ENCODE results near the gene ITGB2. TPM values are rescaled to one million over a fixed set of nuclear protein-coding genes. Genes with fewer than 3 reads are reported as not detected.

ITGB2 gene
- total RNA-seq, 2 donors from 2014 or later = 16.7 to 63.6 TPM

DNA sequence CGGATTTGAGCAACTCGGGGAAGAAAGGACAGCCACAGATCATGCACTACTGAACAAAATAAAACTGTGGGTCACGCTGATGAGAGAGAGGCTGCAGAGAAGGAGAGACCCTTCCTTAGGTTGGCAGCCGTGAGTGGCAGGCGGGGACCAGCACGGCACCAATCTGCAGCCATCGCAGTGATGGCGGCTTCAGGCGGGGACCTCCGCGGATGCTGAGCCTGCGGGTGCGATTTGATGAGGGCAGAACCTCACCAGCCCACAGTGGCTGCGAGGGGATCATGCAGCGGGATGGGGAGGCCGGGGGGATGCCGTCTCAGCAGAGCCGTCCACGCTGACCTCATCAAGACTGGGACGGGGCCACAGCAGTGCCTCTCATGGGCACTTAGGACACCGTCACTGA is 11.8 kb downstream of the ITGB2 start:
- TF ChIP-seq, protein P1, sequence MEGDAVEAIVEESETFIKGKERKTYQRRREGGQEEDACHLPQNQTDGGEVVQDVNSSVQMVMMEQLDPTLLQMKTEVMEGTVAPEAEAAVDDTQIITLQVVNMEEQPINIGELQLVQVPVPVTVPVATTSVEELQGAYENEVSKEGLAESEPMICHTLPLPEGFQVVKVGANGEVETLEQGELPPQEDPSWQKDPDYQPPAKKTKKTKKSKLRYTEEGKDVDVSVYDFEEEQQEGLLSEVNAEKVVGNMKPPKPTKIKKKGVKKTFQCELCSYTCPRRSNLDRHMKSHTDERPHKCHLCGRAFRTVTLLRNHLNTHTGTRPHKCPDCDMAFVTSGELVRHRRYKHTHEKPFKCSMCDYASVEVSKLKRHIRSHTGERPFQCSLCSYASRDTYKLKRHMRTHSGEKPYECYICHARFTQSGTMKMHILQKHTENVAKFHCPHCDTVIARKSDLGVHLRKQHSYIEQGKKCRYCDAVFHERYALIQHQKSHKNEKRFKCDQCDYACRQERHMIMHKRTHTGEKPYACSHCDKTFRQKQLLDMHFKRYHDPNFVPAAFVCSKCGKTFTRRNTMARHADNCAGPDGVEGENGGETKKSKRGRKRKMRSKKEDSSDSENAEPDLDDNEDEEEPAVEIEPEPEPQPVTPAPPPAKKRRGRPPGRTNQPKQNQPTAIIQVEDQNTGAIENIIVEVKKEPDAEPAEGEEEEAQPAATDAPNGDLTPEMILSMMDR (IDR thresholded peaks at IDR 0.05) = no peak
- Histone ChIP-seq H3K27ac (no peak overlapping the region), H3K9me3 (no peaks in the 10 kb centered on the region), H3K36me3 (no peaks in the 10 kb centered on the region), H3K4me3 (no peak overlapping the region), H3K4me1 (peaks cover 0 to 8% of the 10 kb centered on the region in 2 donors), H3K27me3 (no peaks in the 10 kb centered on the region)
- no peak for DNase-seq (ENCODE audit: low spot score)

- H3K27ac ChIP-seq = no peak overlapping the region
- no peaks in the 10 kb centered on the region for H3K9me3 ChIP-seq
- H3K4me3 ChIP-seq = no peak overlapping the region
- DNase-seq (ENCODE audit: low spot score) = no peak
- TF ChIP-seq, protein P1 (IDR thresholded peaks at IDR 0.05) = peak in 1 of 2 donors; percentile 32
- no peaks in the 10 kb centered on the region for H3K27me3 ChIP-seq
- H3K4me1 ChIP-seq = peaks cover 0 to 8% of the 10 kb centered on the region in 2 donors
- no peaks in the 10 kb centered on the region for H3K36me3 ChIP-seq
These were observed 12.5 kb downstream of the ITGB2 start for GRCh38 chr21:44907966-44908895.

GRCh38 chr21:44907225-44907965 is 13.3 kb downstream of the ITGB2 start:
- DNase-seq (ENCODE audit: low spot score) = no peak
- H3K4me1 ChIP-seq = peaks cover 0 to 8% of the 10 kb centered on the region in 2 donors
- no peaks in the 10 kb centered on the region for H3K27me3 ChIP-seq
- TF ChIP-seq, protein P1 (IDR thresholded peaks at IDR 0.05) = no peak
- no peaks in the 10 kb centered on the region for H3K36me3 ChIP-seq
- H3K9me3 ChIP-seq = no peaks in the 10 kb centered on the region
- H3K4me3 ChIP-seq = no peak overlapping the region
- no peak overlapping the region for H3K27ac ChIP-seq

GRCh38 chr21:44905728-44906090 is 15.0 kb downstream of the ITGB2 start:
- DNase-seq (ENCODE audit: low spot score) = no peak
- H3K4me1 ChIP-seq = peaks cover 0 to 3% of the 10 kb centered on the region in 2 donors
- H3K27me3 ChIP-seq = no peaks in the 10 kb centered on the region
- H3K36me3 ChIP-seq = no peaks in the 10 kb centered on the region
- H3K27ac ChIP-seq = no peak overlapping the region
- no peaks in the 10 kb centered on the region for H3K9me3 ChIP-seq
- TF ChIP-seq, protein P1 (IDR thresholded peaks at IDR 0.05) = no peak
- no peak overlapping the region for H3K4me3 ChIP-seq

DNA sequence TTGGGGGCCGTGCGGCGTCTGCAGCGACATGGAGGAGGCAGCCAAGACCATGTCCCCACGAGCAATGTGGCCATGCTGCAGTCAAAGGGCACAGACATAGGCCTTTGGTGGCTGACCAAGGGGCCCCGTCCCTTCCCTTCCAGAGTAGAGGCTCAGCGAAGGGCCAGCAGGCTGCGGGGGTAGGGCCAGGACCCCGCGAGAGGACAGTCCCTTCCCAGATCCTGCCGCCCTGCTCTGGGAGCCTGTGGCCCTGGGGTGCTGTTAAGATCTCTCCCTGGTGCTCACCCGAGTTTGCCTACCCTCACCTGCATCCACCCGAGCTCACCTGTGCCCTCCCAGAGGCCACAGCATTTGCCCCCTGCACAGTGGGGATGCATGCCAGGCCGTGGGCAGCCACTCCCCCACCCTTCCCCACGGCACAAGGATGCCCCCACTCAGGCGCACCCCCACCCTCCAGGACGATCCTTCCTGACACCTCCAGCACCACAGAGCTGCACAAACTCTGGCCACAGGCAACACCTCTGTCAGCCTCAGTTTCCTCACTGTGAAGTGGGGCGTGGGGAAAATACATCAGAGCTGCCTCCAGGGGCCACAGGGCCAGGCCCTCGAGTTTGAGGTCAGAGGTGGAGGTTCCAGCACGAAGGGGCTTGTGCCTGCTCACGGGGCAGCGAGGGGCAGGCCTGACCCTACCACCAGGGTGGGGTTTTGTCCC is 15.5 kb downstream of the ITGB2 start:
- H3K36me3 ChIP-seq = no peaks in the 10 kb centered on the region
- H3K9me3 ChIP-seq = no peaks in the 10 kb centered on the region
- no peak for DNase-seq (ENCODE audit: low spot score)
- no peak overlapping the region for H3K27ac ChIP-seq
- no peak overlapping the region for H3K4me3 ChIP-seq
- no peaks in the 10 kb centered on the region for H3K27me3 ChIP-seq
- H3K4me1 ChIP-seq = no peaks in the 10 kb centered on the region
- TF ChIP-seq, protein P1 (IDR thresholded peaks at IDR 0.05) = no peak
